Activated T-helper 2 cell treated with anti-CD3 and anti-CD28 coated beads, Interferon-gamma antibody, Interleukin-2, Interleukin-4, amounts not matched to agents 10 μg/mL and 5 μg/mL and 100 μg/mL, durations not matched to agents 14 hours and 24 hours and 36 hours (primary cell): ENCODE results near the gene MAFF. TPM values are rescaled to one million over a fixed set of nuclear protein-coding genes. Genes with fewer than 3 reads are reported as not detected.
"Not testable (repeated sequence)": the region's sequence is repeated elsewhere in the genome, so short reads cannot be mapped to it uniquely, and the experiment has no call there.

Experiments used
- DNase-seq: peaks from one replicate; pipeline ENCODE4 v3.0.0; 2021; ENCODE audit warnings: low spot score
- H3K27ac Mint-ChIP-seq: one replicate; pipeline ENCODE4 v1.8.0; 2021; ENCODE audit warnings: mixed read lengths
- H3K27me3 Mint-ChIP-seq: one replicate; pipeline ENCODE4 v1.8.0; 2021; ENCODE audit warnings: low read depth, mixed read lengths
- H3K36me3 Mint-ChIP-seq: one replicate; pipeline ENCODE4 v1.8.0; 2021; ENCODE audit warnings: low read depth, mixed read lengths
- H3K4me1 Mint-ChIP-seq: one replicate; pipeline ENCODE4 v1.8.0; 2021; ENCODE audit warnings: low read depth, mixed read lengths
- H3K4me3 Mint-ChIP-seq: one replicate; pipeline ENCODE4 v1.8.0; 2021; ENCODE audit warnings: low read depth, mild to moderate bottlenecking, moderate library complexity, mixed read lengths
- H3K9me3 Mint-ChIP-seq: one replicate; pipeline ENCODE4 v1.8.0; 2021; ENCODE audit warnings: mixed read lengths
- intact Hi-C: fragments of 100-400 bp; cut with micrococcal nuclease; formaldehyde crosslinking; loops from one replicate; pipeline ENCODE4 v1.15.1; 2023
- total RNA-seq: library from RNA; stranded (reverse); gene quantifications from 2 replicates; pipeline ENCODE4 v1.2.3, GENCODE V29; 2022

MAFF gene
- total RNA-seq, 1 donor from 2014 or later: 15.3 TPM

GRCh38 chr22:38171927-38172831 lies 29.6 kb upstream of the MAFF start:
- intact Hi-C loops: no loop called here

GRCh38 chr22:38172832-38173640 lies 28.8 kb upstream of the MAFF start:
- peaks cover 4% of the 10 kb centered on the region for H3K36me3 Mint-ChIP-seq
- H3K4me3 Mint-ChIP-seq: no peak overlapping the region
- no peak overlapping the region for H3K27ac Mint-ChIP-seq
- H3K4me1 Mint-ChIP-seq: peaks cover 15% of the 10 kb centered on the region
- DNase-seq: no peak
- intact Hi-C loops: no loop called here
- no peaks in the 10 kb centered on the region for H3K9me3 Mint-ChIP-seq
- H3K27me3 Mint-ChIP-seq: no peaks in the 10 kb centered on the region

More at GRCh38 chr22:38171927-38172831, 29.6 kb upstream of the MAFF start:
- no peaks in the 10 kb centered on the region for H3K27me3 Mint-ChIP-seq
- peaks cover 14% of the 10 kb centered on the region for H3K4me1 Mint-ChIP-seq
- no peak for DNase-seq
- no peak overlapping the region for H3K27ac Mint-ChIP-seq
- H3K36me3 Mint-ChIP-seq: peaks cover 7% of the 10 kb centered on the region
- no peaks in the 10 kb centered on the region for H3K9me3 Mint-ChIP-seq
- H3K4me3 Mint-ChIP-seq: no peak overlapping the region

GRCh38 chr22:38173641-38173906 lies 28.2 kb upstream of the MAFF start:
- Mint-ChIP-seq H3K4me1 (peaks cover 15% of the 10 kb centered on the region), H3K9me3 (no peaks in the 10 kb centered on the region), H3K4me3 (no peak overlapping the region), H3K27ac (no peak overlapping the region), H3K36me3 (peaks cover 3% of the 10 kb centered on the region), H3K27me3 (no peaks in the 10 kb centered on the region)
- intact Hi-C loops: no loop called here
- DNase-seq: no peak

GRCh38 chr22:38174626-38175025 lies 27.2 kb upstream of the MAFF start:
- DNase-seq: no peak
- intact Hi-C loops: no loop called here
- peaks cover 21% of the 10 kb centered on the region for H3K4me1 Mint-ChIP-seq
- H3K36me3 Mint-ChIP-seq: peaks cover 3% of the 10 kb centered on the region
- no peaks in the 10 kb centered on the region for H3K27me3 Mint-ChIP-seq
- H3K27ac Mint-ChIP-seq: peak overlapping the region; percentile 23
- no peaks in the 10 kb centered on the region for H3K9me3 Mint-ChIP-seq
- no peak overlapping the region for H3K4me3 Mint-ChIP-seq

GRCh38 chr22:38175206-38176118 lies 26.3 kb upstream of the MAFF start:
- Mint-ChIP-seq H3K36me3 (peaks cover 3% of the 10 kb centered on the region), H3K4me3 (no peak overlapping the region), H3K27ac (peak overlapping the region; percentile 65), H3K9me3 (no peaks in the 10 kb centered on the region), H3K4me1 (peaks cover 29% of the 10 kb centered on the region), H3K27me3 (no peaks in the 10 kb centered on the region)
- no peak for DNase-seq
- intact Hi-C loops: no loop called here

GRCh38 chr22:38176170-38176741 lies 25.5 kb upstream of the MAFF start:
- Mint-ChIP-seq H3K27me3 (no peaks in the 10 kb centered on the region), H3K4me3 (no peak overlapping the region)
- no peak for DNase-seq

GRCh38 chr22:38177044-38177443 lies 24.8 kb upstream of the MAFF start:
- intact Hi-C loops: no loop called here
- no peak overlapping the region for H3K4me3 Mint-ChIP-seq
- peak overlapping the region; percentile 65 for H3K27ac Mint-ChIP-seq
- H3K4me1 Mint-ChIP-seq: peaks cover 39% of the 10 kb centered on the region
- H3K36me3 Mint-ChIP-seq: peaks cover 3% of the 10 kb centered on the region
- H3K27me3 Mint-ChIP-seq: no peaks in the 10 kb centered on the region
- H3K9me3 Mint-ChIP-seq: no peaks in the 10 kb centered on the region
- DNase-seq: no peak

More at GRCh38 chr22:38176170-38176741, 25.5 kb upstream of the MAFF start:
- Mint-ChIP-seq H3K9me3 (no peaks in the 10 kb centered on the region), H3K4me1 (peaks cover 36% of the 10 kb centered on the region), H3K27ac (peak overlapping the region; percentile 65), H3K36me3 (peaks cover 3% of the 10 kb centered on the region)
- intact Hi-C loops: no loop called here

GRCh38 chr22:38177571-38177925 lies 24.2 kb upstream of the MAFF start:
- H3K27ac Mint-ChIP-seq, DNase-seq, H3K9me3 Mint-ChIP-seq, H3K36me3 Mint-ChIP-seq, intact Hi-C loops, H3K27me3 Mint-ChIP-seq, H3K4me3 Mint-ChIP-seq: not testable (repeated sequence)
- peaks cover 39% of the 10 kb centered on the region for H3K4me1 Mint-ChIP-seq

GRCh38 chr22:38177926-38178604 lies 23.7 kb upstream of the MAFF start:
- H3K27ac Mint-ChIP-seq: peak overlapping the region; percentile 53
- H3K27me3 Mint-ChIP-seq: no peaks in the 10 kb centered on the region
- no peak overlapping the region for H3K4me3 Mint-ChIP-seq
- H3K36me3 Mint-ChIP-seq: peaks cover 3% of the 10 kb centered on the region
- peaks cover 39% of the 10 kb centered on the region for H3K4me1 Mint-ChIP-seq
- DNase-seq: no peak
- no peaks in the 10 kb centered on the region for H3K9me3 Mint-ChIP-seq
- intact Hi-C loops: no loop called here

GRCh38 chr22:38178605-38178937 lies 23.2 kb upstream of the MAFF start:
- DNase-seq, H3K4me3 Mint-ChIP-seq, H3K9me3 Mint-ChIP-seq, H3K27ac Mint-ChIP-seq, H3K27me3 Mint-ChIP-seq, intact Hi-C loops, H3K36me3 Mint-ChIP-seq: not testable (repeated sequence)
- peaks cover 36% of the 10 kb centered on the region for H3K4me1 Mint-ChIP-seq

- H3K4me3 Mint-ChIP-seq: peak overlapping the region; percentile 96
- H3K9me3 Mint-ChIP-seq: no peaks in the 10 kb centered on the region
- H3K27me3 Mint-ChIP-seq: no peaks in the 10 kb centered on the region
- peak overlapping the region; percentile 97 for H3K27ac Mint-ChIP-seq
- peak; percentile 32 for DNase-seq
- H3K4me1 Mint-ChIP-seq: peaks cover 36% of the 10 kb centered on the region
- intact Hi-C loops: loop anchor here (1.0 to 5.0 kb wide), 2 partner anchors 20 to 136 kb away; partner anchors contain the start of genes CSNK1E and MAFF
- H3K36me3 Mint-ChIP-seq: peaks cover 3% of the 10 kb centered on the region
Measured at GRCh38 chr22:38180841-38181452, 20.8 kb upstream of the MAFF start.
